Stimulated activated CD4-positive, alpha-beta T cell treated with anti-CD3 and anti-CD28 coated beads, Interleukin-4, amount 100 ng/mL, for 24 hours (primary cell): Measurements from ENCODE around the gene SGPP2.
"Not testable (repeated sequence)": the region's sequence is repeated elsewhere in the genome, so short reads cannot be mapped to it uniquely, and the experiment has no call there.

Source experiments
- DNase-seq: peaks from one replicate; pipeline ENCODE4 v3.0.0-alpha.2; 2020

Gene SGPP2, protein sequence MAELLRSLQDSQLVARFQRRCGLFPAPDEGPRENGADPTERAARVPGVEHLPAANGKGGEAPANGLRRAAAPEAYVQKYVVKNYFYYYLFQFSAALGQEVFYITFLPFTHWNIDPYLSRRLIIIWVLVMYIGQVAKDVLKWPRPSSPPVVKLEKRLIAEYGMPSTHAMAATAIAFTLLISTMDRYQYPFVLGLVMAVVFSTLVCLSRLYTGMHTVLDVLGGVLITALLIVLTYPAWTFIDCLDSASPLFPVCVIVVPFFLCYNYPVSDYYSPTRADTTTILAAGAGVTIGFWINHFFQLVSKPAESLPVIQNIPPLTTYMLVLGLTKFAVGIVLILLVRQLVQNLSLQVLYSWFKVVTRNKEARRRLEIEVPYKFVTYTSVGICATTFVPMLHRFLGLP

DNA sequence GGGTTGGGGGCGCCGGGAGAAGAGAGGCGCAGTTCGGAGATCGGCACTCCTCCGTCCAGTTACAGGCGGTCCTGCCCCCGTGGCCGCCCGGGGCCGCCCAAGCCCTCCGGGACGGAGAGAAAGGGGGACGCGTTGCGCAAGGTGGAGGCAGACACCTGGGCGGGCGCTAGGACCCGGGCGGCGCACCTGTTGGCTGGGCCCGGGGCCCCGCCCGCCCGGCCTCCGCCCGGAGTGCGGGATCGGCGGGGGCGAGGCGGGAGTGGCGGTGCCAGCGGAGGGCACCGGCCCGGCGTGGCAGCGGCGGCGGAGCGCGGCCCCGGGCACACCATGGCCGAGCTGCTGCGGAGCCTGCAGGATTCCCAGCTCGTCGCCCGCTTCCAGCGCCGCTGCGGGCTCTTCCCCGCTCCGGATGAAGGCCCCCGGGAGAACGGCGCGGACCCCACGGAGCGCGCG lies at the start of gene SGPP2:
SGPP2 (plus strand) TSS at position 268 of the 453 bp plus-strand sequence; CDS start at position 328, 60 bp downstream.
- DNase-seq: peak; percentile 11

DNA sequence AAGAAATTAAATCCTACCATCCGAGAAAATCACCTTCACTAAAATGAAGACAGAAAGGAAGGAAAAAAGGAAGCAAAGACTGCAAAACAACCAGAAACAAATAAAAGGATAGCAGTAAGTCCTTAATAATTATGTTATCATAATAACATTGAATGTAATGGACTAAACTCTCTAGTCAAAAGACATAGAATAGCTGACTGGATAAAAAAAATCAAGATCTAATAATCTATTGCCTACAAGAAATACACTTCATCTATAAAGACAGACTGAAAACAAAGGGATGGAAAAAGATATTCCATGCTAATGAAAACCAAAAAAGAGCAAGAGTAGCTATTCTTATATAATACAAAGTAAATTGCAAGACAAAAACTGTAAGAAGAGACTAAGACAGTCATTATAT lies 48.5 kb upstream of the SGPP2 start:
- no peak for DNase-seq

DNA sequence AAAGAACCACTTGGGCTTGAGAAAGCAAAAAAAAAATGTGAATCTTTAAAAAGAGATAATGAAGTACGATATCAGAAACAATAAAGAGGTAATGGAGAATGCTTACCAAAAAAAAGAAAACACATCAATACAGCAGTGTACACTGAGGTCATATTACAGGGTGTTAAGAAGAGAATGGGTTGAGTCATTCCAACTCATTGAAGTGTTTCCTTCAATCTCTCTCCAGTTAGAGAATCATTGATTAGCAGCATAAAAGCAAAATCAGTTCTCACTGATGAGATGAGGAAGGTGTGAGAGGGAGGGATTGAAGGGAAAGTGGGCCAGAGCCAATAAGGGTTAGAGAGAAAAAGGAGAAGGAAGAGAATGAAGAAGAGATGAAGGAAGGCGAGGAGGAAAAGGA lies 43.9 kb upstream of the SGPP2 start:
- no peak for DNase-seq

DNA sequence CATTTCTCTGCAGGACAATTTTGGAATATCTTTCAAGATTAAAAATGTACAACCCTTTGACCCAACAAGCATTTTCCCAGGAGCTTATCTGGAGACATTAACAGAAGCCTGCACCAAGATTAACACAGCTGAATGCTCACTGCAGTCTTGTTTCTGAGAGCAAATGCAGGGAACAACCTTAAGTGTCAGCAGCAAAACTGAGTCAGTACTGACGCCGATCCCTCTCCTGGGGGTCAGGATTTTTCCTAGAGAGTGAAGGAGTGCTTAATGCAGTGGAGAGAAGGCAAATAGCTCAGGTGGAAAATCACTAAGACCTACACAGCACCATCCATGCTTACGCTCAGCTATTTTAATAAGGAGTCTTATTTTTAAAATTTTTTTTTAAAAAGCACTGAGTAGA lies 42.8 kb upstream of the SGPP2 start:
- no peak for DNase-seq

DNA sequence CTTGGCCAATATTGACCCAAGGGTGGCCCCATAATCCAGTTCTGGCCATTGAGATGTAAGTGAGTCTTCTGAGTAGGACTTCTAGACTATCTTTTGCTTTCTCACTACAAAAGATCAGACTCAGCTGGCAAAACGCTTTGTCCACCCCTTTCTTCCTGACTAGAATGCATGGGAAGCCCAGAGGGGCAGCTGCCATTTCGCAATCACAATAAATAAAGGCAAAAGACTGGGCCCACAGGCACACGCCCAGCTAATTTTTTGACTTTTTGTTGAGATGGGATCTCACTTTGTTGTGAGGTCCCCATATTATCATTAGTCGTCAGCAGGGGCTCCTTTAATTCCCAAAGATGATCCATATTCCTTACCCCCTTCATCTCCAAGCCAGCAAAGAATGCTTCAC lies 41.1 kb upstream of the SGPP2 start:
- DNase-seq: no peak

DNA sequence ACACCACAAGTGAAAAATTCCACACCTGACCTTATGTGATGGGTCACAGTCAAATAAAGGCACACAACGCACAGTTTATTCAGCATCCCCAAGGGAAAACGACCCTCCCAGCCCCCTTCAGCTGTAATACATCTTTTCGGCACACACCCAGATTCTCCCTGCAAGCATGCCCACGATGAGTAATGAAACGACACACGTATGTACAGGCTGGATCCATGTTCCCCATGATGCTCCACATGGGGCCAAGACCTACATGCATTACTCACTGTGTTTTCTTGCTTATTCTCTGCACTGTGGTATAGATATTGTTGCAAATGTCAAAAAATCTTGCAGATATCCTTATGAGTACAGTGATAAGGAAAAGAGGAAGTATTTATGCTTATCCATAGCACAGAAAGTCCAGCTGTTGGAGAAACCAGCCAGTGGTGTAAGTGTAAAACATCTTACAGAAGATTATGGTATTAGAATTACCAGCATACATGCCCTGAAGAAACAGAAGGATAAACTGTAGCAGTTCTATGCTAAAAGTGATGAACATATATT lies 32.5 kb upstream of the SGPP2 start:
- no peak for DNase-seq

DNA sequence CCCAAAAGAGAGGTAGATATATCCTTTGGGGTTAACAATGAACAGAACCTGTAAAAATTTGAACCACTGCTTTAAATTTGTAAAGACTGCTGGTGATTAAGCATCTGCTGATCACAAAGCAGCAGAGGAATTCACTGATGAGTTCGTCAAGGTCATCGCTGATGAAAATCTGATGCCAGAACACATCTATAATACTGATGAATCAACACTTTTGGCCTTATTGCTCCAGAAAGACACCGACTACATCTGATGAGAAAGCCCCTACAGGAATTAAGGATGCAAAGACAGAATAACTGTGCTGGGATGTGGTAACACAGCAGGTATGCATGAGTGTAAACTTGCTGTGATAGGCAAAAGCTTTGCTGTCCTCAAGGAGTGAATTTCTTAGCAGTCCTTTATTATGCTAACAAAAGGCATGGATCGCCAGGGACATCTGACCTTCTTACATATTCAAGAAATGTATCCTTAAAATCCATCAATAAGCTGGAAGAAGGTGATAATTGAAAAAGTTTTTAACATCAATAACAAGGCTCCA lies 30.5 kb upstream of the SGPP2 start:
- no peak for DNase-seq

DNA sequence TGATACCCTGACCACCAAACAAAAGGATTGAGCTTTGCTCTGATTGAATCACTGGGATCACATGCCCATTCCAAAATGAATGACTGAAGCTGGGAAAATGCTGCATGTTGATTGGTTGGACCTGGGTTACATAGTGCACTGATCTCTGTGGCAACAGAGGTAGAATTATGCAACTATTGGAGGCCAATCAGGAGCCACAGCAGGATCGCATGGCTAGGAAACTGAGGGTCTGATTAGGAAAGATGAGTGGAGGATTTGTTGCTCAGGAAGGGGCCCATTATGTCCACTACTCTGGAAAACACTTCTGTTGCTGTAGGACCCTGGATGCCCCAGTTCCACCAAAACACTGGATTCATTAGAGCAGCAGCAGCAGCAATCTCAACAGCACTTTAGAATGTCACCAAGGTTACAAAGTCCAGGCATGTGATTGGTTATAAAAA lies 25.9 kb upstream of the SGPP2 start:
- no peak for DNase-seq

DNA sequence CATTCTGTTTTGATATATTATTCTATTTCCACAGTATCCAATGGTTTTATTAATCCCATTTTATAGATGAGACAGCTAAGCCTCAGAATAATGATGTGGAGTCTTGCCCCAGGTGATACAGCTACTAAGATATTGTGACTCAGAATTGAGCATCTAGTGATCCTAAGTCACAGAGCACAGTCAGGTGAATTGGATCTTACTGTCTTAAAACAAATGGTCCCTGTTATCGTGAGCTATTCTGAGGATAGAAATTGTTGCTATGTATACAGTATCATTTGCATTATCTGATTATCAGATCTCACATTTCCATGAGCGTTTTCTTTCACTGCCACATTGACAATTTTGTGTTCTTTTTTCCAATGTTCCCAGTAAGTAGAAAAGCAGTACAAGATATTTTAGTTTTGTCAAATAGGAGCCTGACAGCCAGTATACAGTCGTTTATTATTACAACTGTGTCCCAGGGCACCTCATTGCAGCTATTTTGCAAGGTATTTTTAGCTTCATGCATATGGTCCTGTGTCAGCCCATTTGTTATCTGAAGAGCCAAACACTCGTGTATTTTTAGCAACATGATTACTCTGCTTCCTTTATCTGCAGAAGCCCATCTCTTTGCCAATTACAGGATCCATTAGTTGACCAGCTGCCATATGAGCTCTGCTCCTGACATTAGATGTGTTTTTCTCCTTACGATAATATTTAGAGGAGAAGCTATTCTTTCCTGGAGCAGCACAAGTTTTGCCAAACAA lies 25.1 kb upstream of the SGPP2 start:
- no peak for DNase-seq

DNA sequence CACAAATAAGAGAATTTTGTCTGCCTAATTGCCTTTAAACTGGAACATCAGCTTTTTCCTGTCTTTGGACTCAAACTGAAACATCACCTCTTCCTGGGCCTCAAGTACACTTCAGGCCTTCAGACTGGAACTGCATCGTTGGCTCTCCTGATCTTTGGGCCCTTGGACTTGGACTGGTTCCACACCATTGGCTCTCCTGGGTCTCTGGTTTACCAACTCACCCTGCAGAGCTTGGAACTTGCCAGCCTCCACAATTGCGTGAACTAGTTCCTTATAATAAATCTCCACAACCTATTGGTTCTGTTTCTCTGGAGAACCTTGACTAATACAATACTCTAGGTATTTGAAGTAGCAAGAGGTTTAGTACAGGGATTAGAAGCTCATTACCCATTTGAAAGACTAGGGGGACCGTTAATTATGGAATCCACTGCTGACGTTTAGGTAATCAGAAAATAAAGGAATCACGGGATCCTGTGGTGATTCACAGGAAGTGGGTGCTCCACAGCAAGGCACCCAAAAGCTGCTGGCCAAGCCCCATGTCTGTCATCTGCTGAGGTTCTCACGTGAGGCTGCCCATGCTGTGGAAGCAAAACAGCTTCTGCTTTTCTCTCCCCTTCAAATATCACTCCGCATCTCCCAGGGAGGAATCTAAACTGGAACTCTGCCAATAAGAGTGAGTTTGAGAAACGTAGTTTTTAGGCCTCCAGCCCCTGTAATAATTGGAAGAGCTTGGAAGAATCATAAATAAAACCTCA lies 20.0 kb upstream of the SGPP2 start:
- no peak for DNase-seq

DNA sequence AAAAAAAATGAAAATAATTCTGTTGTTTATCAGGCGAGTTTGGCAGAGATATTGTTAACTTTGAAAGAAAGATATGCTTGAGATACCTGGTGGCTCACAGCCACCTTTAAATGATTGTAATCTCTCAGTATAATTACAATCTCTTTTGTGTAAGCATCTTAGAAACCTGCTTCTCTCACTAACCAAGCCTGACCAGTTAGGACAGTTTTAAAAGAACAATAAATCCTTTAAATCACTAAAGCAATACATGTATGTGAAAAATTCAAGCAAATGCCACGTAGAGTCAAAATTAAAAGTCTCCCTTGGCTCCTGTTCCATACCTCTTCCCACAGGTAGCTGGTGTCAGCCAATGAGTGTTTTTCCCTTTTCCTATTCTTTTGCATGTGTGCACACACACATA lies 15.7 kb upstream of the SGPP2 start:
- DNase-seq: no peak

DNA sequence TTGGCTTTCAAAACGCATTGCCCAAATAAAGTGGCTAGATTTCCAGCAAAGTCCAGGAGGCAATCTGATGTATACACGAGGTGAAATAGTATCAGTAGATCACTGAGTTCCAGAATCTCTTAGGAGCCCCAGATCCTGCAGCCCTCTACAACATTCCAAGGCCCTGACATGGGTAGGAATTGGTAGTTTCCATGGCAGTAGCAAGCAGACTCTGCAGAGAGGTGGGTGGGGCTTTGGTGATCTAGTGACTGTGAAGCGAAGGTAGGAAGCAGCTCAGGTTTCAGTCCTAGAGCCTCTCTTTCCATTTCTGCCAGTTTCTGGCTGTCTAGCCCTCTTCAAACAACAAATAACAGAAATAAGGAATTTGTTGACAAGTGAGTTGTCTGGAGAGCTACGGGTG lies 13.8 kb upstream of the SGPP2 start:
- no peak for DNase-seq

DNA sequence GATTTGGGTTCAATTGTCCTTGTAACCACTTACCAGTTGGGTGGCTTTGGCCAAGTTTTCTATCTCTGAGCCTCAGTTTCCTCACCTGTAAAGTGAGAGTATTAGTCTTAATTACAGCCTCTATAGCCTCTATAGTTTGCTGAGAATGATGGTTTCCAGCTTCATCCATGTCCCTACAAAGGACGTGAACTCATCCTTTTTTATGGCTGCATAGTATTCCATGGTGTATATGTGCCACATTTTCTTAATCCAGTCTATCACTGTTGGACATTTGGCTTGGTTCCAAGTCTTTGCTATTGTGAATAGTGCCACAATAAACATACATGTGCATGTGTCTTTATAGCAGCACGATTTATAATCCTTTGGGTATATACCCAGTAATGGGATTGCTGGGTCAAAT lies 12.0 kb upstream of the SGPP2 start:
- not testable (repeated sequence) for DNase-seq

DNA sequence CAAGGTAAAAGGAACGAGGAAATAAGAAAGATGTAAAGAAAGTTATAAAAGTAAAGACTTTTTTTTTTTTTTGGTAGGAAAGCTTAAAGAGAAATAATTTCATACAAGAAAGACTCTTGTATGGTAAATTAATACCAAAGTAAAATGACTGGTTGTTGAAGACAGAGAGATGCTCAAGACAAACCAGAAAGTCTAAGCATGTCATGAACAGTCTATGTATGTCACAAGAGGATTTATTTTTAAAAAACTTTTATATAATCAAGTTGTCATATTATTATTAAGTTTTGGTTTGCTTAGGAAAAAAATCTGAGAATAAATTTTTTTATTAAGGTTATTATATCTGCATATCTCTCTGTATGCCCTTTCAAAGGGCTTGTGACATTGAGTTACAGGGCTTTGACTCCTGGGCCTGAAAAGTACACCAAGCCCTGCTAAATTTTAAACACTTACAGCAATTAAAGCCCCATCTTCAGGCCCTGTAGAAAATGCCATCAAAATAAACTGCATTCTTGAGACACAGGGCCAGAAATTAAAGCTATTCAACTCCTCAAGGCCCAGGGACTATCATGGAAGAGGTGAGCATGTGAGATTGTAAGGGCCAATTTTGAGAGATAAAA lies 10.9 kb upstream of the SGPP2 start:
- DNase-seq: no peak

DNA sequence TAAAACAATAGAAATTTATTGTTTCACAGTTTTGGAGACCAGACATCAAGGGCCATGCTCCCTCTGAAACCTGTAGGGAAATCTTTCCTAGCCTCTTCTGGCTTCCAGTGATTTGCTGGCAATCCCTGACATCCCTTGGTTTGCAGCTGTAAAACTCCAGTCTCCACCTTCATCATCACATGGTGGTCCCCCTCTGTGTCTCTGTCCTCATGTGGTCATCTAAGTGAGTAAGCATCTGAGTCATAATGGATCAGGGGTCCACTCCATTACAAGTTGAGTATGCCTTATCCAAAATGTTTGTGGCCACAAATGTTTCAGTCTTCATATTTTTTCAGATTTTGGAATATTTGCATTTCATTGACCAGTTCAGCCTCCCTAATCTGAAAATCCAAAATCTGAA lies 5.6 kb upstream of the SGPP2 start:
- no peak for DNase-seq

DNA sequence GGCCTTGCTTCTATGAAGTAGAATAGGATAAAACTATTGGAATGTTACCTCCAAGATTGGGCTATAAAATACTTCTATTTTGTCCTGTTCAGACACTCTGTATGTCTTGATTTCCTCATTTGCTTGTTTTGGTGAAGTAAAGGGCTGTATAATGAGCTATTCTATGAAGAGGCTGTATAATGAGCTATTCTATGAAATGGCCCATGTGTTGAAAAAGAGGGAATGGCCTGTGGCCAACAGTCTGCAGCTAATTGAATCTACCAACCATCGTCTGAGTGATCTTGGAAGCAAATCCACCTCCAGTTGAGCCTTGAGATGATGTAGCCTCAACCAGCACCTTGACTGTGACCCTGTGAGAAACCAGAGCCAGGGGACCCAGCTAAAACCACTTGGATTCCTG lies 3.8 kb upstream of the SGPP2 start:
- DNase-seq: no peak

DNA sequence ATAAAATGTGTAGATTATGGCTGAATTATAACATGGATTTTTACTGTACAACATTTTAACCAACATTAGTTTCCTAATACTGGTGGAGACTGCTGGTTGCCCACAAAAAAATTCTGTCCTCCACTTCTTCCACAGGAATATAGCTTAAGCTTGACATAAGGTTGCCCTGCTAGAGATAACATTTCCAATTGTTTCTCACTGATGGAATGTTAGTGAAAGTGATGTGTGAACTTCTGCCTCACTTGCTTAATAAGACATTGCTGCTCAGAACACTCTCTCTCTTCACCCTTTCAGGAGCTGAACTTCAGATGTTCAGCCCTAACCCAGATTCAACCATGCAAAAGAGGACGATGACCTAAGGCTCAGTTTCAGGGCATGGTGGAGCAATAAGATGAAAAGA lies 2.7 kb upstream of the SGPP2 start:
- no peak for DNase-seq

DNA sequence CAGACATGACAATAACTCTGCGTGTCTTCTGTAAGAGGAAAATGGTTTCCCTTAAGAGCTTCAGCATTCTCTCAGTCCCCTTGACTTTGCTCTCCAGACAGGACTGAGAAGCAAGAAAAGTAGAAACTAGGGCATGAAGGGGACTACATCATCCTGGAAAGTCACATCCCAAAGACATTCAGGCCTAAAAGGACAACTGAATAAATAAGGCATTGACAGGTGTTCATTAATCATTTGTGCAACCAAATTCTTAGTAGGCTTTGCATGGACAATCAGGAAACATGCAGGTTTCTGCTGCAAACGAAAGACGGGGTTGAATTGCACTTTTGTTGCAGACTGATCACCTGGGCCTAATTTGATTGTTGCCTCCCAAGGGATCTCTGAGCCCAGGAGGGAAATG lies 1.2 kb upstream of the SGPP2 start:
- no peak for DNase-seq

DNA sequence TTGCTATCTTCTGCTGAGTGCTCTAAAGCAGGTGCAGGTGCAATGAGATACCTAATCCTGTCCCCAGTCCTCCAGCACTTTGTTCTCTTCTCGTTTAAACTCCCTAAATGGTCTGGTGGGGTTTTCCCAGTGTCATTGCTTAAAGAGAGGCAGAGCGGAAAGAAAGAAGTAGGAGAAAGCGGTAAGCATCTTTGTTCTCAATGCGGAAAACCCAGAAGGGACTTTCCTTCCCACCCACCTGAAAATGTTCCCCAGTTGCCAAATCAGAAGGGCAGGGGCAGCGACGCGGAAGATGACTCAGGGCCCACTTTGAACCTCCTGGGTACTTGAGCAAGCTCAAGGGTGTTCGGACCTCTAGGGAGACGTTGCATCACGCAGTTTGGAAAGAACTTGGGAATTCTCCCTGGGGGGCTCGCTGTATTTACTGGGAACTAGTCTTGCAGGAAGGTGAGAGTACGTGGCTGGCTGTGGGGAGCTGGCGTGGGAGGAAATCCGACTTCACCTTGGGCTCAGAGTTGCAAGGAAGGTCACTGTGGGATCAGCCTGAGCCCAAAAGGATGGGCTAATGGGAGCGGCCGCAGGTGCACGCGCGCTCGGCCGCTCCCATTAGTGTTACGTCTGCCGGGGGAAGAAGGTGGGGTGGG lies 589 bp upstream of the SGPP2 start:
- DNase-seq: peak; percentile 75

DNA sequence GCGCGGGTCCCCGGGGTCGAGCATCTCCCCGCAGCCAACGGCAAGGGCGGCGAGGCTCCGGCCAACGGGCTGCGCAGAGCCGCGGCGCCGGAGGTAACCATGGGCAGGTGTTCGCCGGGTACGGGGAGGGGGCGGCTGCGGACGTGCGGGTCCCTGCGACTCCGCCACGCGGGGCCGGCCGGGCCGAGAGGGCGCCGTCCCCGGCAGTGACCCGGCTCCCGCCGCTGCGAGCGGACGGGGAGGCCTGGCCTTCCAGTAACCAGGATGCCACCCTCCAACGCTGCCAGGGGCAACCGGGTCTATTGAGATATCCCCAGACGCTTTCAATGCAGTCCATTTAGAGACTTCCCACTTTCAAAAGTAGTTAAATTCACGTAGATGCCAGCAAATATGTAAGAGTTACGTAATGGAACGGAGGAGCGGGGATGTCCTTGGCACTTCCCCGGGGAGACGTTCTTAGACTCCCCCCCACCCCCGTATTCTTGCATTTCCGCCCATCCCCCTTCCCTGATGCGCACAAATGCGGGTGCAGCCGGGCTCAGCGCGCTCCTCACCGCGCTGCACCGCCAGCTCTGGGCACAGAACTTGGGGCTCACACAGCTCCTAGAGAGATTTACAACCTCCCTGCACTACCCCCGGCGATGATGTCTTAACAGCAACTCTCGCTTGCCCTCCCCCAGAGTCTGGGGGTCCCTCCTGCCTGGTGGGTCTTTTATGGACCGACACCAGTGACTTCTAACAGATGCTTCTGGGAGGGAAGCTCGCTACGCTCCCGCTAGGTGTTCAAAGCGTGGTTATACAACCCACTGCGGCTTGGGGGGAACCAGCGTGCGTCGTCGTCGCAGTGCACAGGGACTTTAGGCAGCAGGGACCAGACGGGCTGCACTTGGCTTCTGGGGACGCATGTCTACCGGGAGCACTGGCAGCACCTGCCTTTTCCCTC lies 657 bp downstream of the SGPP2 start:
- peak; percentile 32 for DNase-seq
